Epithelial cell of esophagus (primary cell): Measurements from ENCODE around the gene CPT1A.

Experiments
- DNase-seq: peaks from one replicate; pipeline ENCODE4 v3.0.0; 2010; ENCODE audit warnings: low read depth
- H3K4me3 ChIP-seq: 2 replicates; pipeline ENCODE4 v1.5.1; 2011; ENCODE audit warnings: mild to moderate bottlenecking, low read length, control low read depth
- CTCF ChIP-seq: IDR thresholded peaks from 2 replicates; pipeline ENCODE4 v1.5.1; 2011; ENCODE audit warnings: low read depth, mild to moderate bottlenecking, low read length, control low read depth, inconsistent platforms; ENCODE audit not compliant: insufficient read depth; ENCODE audit errors: missing control alignments

CPT1A gene

GRCh38 chr11:68809506-68809905 is 32.2 kb downstream of the CPT1A start:
- TF ChIP-seq CTCF, result no peak
- H3K4me3 ChIP-seq, result no peak overlapping the region
- no peak for DNase-seq

DNA sequence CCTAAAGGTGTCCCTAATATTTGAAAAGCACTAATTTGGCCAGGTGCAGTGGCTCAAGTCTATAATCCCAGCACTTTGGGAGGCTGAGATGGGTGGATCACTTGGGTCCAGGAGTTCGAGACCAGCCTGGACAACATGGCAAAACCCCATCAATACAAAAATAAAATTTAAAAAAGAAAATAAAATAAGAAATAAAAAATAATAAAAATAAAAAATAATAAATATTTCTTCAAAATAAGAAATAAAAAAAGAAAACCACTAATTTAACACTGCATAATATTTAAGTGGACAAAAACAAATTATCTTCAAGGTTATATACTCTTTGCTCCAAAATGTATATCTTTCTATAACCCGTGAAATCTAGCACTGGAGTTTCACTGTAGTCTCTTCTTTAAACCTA is 32.9 kb downstream of the CPT1A start:
- H3K4me3 ChIP-seq, result no peak overlapping the region
- no peak for TF ChIP-seq CTCF
- no peak for DNase-seq

GRCh38 chr11:68806931-68807844 is 34.5 kb downstream of the CPT1A start:
- TF ChIP-seq CTCF, result no peak
- no peak overlapping the region for H3K4me3 ChIP-seq
- DNase-seq, result peak; percentile 54

GRCh38 chr11:68804786-68805185 is 36.9 kb downstream of the CPT1A start:
- TF ChIP-seq CTCF, result no peak
- no peak overlapping the region for H3K4me3 ChIP-seq
- DNase-seq, result no peak

DNA sequence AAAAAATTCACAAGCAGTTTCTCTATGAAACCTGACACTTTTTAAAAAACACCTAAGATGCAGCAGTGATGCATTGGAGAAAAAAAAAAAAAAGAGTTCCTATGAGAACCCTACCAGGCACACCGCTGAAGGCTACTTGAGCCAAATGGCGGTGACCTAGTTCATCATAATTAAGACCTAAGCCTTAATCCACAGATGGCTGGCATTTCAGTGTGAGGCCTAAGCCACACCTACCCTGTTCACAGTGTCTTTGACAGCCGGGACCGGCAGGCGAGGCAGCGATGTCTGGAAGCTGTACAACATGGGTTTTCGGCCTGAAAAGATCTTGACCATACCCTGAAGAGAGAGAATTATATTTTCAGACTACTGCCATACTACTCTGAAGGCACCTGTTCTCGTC is 38.0 kb downstream of the CPT1A start:
- no peak for DNase-seq
- TF ChIP-seq CTCF, result no peak

DNA sequence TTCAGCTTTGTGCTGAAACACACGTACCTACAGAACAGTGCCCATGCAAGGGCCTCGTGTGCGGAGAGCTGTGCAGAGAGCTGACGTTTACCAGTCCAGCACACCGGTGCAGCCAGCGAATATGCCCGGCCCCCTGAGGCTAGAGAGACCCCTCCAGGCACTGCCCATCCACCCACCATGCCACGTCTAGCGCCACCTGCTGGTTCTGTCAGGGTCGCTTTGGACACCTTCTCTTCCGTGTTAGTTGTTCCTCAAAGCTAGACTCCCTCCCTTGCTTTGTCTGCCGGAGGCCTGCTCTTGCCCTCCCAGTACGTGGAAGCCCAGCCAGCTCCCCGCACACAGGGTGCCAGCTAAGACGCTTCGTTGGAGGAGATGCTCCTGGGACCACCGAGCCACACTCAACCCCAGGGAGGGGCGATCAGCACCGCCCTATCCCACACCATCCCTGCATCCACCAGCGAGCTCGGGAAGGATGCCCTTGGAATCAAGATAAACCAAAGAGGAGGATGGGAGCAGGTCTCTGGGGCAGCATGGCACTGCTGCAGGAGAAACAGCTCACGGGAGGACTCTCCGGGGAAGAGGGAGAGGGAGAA is 43.4 kb downstream of the CPT1A start:
- peak; percentile 57 for TF ChIP-seq CTCF
- DNase-seq, result peak; percentile 14
- H3K4me3 ChIP-seq, result no peak overlapping the region

More for the DNA sequence above, 38.0 kb downstream of the CPT1A start:
- H3K4me3 ChIP-seq, result no peak overlapping the region
